Measurements from ENCODE around the gene NAV3. TPM values are rescaled to one million over a fixed set of nuclear protein-coding genes. Genes with fewer than 3 reads are reported as not detected.

NAV3 gene
- total and polyA plus RNA-seq, 2 experiments from 2014 or later, result 4.0 to 12.0 TPM

- Mint-ChIP-seq H3K4me3 (no peak overlapping the region), H3K27ac (no peak overlapping the region), H3K4me1 (peaks cover 21% of the 10 kb centered on the region; the same call in 2 of the 3 replicates), H3K27me3 (ENCODE audit: insufficient read depth, low read depth, poor library complexity) (no peaks in the 10 kb centered on the region), H3K36me3 (ENCODE audit: low read depth) (no peaks in the 10 kb centered on the region), H3K9me3 (no peaks in the 10 kb centered on the region)
- Histone ChIP-seq H3K79me2 (replicated peaks; ENCODE audit: insufficient read depth) (no peaks in the 10 kb centered on the region), H3F3A (replicated peaks; ENCODE audit: low read depth) (no peaks in the 10 kb centered on the region), H3K36me3 (ENCODE audit: insufficient read depth) (no peaks in the 10 kb centered on the region), H3K27ac (ENCODE audit: low read depth) (no peak overlapping the region), H3K4me1 (ENCODE audit: insufficient read depth) (peaks cover 18% of the 10 kb centered on the region), H3K27me3 (ENCODE audit: insufficient read depth) (no peaks in the 10 kb centered on the region), H3K4me2 (no peak overlapping the region), H3K9me2 (ENCODE audit: insufficient read depth) (no peaks in the 10 kb centered on the region), H2AFZ (no peak overlapping the region), H3K4me3 (no peak overlapping the region), H4K20me1 (replicated peaks; ENCODE audit: insufficient read depth) (no peaks in the 10 kb centered on the region)
- no peak for DNase-seq (ENCODE audit: low spot score)
- no peak for ATAC-seq
- TF ChIP-seq EZH2phosphoT487 (IDR thresholded peaks at IDR 0.05; ENCODE audit: unreplicated experiment) (no peak), EZH2 (IDR thresholded peaks at IDR 0.05; ENCODE audit: low read depth, unreplicated experiment) (no peak), ZNF331 (CRISPR knock-in tag; IDR thresholded peaks at IDR 0.05; ENCODE audit: low read depth) (no peak), POLR2AphosphoS5 (IDR thresholded peaks at IDR 0.05; ENCODE audit: low read depth) (no peak), ETS1 (IDR thresholded peaks at IDR 0.05) (no peak), CTCF (conservative IDR thresholded peaks at IDR 0.05; ENCODE audit: low read depth in 2 of 2) (no peak), NANOG (IDR thresholded peaks at IDR 0.05; ENCODE audit: borderline replicate concordance) (no peak), REST (IDR thresholded peaks at IDR 0.05; ENCODE audit: unreplicated experiment) (no peak), ZNF462 (CRISPR knock-in tag; IDR thresholded peaks at IDR 0.05) (no peak)
These were observed 24.9 kb downstream of the NAV3 start for GRCh38 chr12:77855548-77855947.
